H7 (cell line): ENCODE results near the gene PCBP3. TPM values are rescaled to one million over a fixed set of nuclear protein-coding genes. Genes with fewer than 3 reads are reported as not detected.

Experiments used
- DNase-seq: peaks from one replicate; pipeline ENCODE4 v3.0.0; 2012
- H3K27me3 ChIP-seq: 2 replicates; pipeline ENCODE4 v1.6.0; 2011; ENCODE audit warnings: mild to moderate bottlenecking, low read length; ENCODE audit not compliant: control insufficient read depth, insufficient read depth
- H3K36me3 ChIP-seq: replicated peaks from 2 replicates; pipeline ENCODE4 v1.5.1; 2011; ENCODE audit warnings: low read length; ENCODE audit not compliant: control insufficient read depth, insufficient read depth
- H3K4me3 ChIP-seq: 2 replicates; pipeline ENCODE4 v1.5.1; 2011; ENCODE audit warnings: low read depth, mild to moderate bottlenecking, control low read depth, low read length, moderate library complexity; ENCODE audit not compliant: insufficient read depth
- total RNA-seq: library from RNA; depleted of rRNA; stranded (reverse); fragments of >200 nt; shearing (Covaris generic); gene quantifications from 2 replicates; pipeline ENCODE4 v1.2.3, GENCODE V29; 2014

The PCBP3 gene
- total RNA-seq, 1 experiment from 2014 or later = 1.8 TPM

GRCh38 chr21:45821998-45822397 lies 178.5 kb downstream of the PCBP3 start:
- no peak overlapping the region for H3K4me3 ChIP-seq
- no peaks in the 10 kb centered on the region for H3K36me3 ChIP-seq
- DNase-seq = no peak
- H3K27me3 ChIP-seq = no peaks in the 10 kb centered on the region

GRCh38 chr21:45822429-45823099 lies 179.0 kb downstream of the PCBP3 start:
- Histone ChIP-seq H3K36me3 (no peaks in the 10 kb centered on the region), H3K4me3 (no peak overlapping the region), H3K27me3 (no peaks in the 10 kb centered on the region)
- DNase-seq = peak; percentile 76

GRCh38 chr21:45823100-45823681 lies 179.7 kb downstream of the PCBP3 start:
- no peak for DNase-seq
- no peak overlapping the region for H3K4me3 ChIP-seq
- H3K27me3 ChIP-seq = no peaks in the 10 kb centered on the region
- no peaks in the 10 kb centered on the region for H3K36me3 ChIP-seq

GRCh38 chr21:45824546-45825215 lies 181.2 kb downstream of the PCBP3 start:
- Histone ChIP-seq H3K36me3 (no peaks in the 10 kb centered on the region), H3K27me3 (no peaks in the 10 kb centered on the region), H3K4me3 (no peak overlapping the region)
- DNase-seq = no peak

GRCh38 chr21:45825219-45825618 lies 181.7 kb downstream of the PCBP3 start:
- Histone ChIP-seq H3K27me3 (no peaks in the 10 kb centered on the region), H3K36me3 (no peaks in the 10 kb centered on the region), H3K4me3 (no peak overlapping the region)
- no peak for DNase-seq

GRCh38 chr21:45826676-45827301 lies 183.3 kb downstream of the PCBP3 start:
- Histone ChIP-seq H3K36me3 (no peaks in the 10 kb centered on the region), H3K27me3 (no peaks in the 10 kb centered on the region), H3K4me3 (no peak overlapping the region)
- DNase-seq = no peak

- H3K27me3 ChIP-seq = no peaks in the 10 kb centered on the region
- H3K4me3 ChIP-seq = no peak overlapping the region
- peak; percentile 12 for DNase-seq
- no peaks in the 10 kb centered on the region for H3K36me3 ChIP-seq
These were observed 183.8 kb downstream of the PCBP3 start for GRCh38 chr21:45827302-45827692.

- DNase-seq = peak; percentile 20
- Histone ChIP-seq H3K4me3 (no peak overlapping the region), H3K27me3 (no peaks in the 10 kb centered on the region), H3K36me3 (no peaks in the 10 kb centered on the region)
These were observed 184.5 kb downstream of the PCBP3 start for GRCh38 chr21:45827881-45828579.

- H3K36me3 ChIP-seq = no peaks in the 10 kb centered on the region
- no peak overlapping the region for H3K4me3 ChIP-seq
- DNase-seq = peak; percentile 51
- no peaks in the 10 kb centered on the region for H3K27me3 ChIP-seq
These were observed 185.3 kb downstream of the PCBP3 start for GRCh38 chr21:45828580-45829570.

GRCh38 chr21:45829668-45830067 lies 186.1 kb downstream of the PCBP3 start:
- peak; percentile 47 for DNase-seq
- Histone ChIP-seq H3K36me3 (no peaks in the 10 kb centered on the region), H3K27me3 (no peaks in the 10 kb centered on the region), H3K4me3 (no peak overlapping the region)

GRCh38 chr21:45830221-45830640 lies 186.7 kb downstream of the PCBP3 start:
- H3K36me3 ChIP-seq = no peaks in the 10 kb centered on the region
- no peak overlapping the region for H3K4me3 ChIP-seq
- peak; percentile 70 for DNase-seq
- H3K27me3 ChIP-seq = no peaks in the 10 kb centered on the region

GRCh38 chr21:45830720-45831366 lies 187.3 kb downstream of the PCBP3 start:
- Histone ChIP-seq H3K27me3 (no peaks in the 10 kb centered on the region), H3K36me3 (no peaks in the 10 kb centered on the region), H3K4me3 (no peak overlapping the region)
- DNase-seq = peak; percentile 51

GRCh38 chr21:45831991-45832740 lies 188.6 kb downstream of the PCBP3 start:
- Histone ChIP-seq H3K36me3 (no peaks in the 10 kb centered on the region), H3K27me3 (no peaks in the 10 kb centered on the region), H3K4me3 (no peak overlapping the region)
- no peak for DNase-seq
